Endothelial cell of umbilical vein (primary cell): ENCODE results near the gene MYO19. TPM values are rescaled to one million over a fixed set of nuclear protein-coding genes. Genes with fewer than 3 reads are reported as not detected.

ENCODE experiments used
- BruUV-seq: library from RNA; stranded (reverse); fragments of 400-500 nt; replicated peaks from 2 replicates; lab custom pipeline; 2021; lab: Mats Ljungman, UMichigan
- CTCF ChIA-PET: fragments of 300-600, 350-600 bp; sonication (Branson Sonifier 250); formaldehyde crosslinking; loops from one replicate; lab custom pipeline; 2021; ENCODE audit warnings: antibody characterized with exemption, inconsistent platforms; lab: Charles Lee
- POLR2A ChIA-PET: fragments of 300-600, 350-600 bp; sonication (Branson Sonifier 250); formaldehyde crosslinking; loops from one replicate; lab custom pipeline; 2021; ENCODE audit warnings: antibody characterized with exemption, inconsistent platforms; lab: Charles Lee
- DNase-seq: peaks from one replicate; pipeline ENCODE4 v3.0.0-alpha.2; 2011; ENCODE audit warnings: low read depth, low spot score
- FAIRE-seq: peaks from 2 replicates; lab custom pipeline; 2011; peaks lifted over from hg19 to GRCh38; lab: Jason Lieb, UNC
- H2AFZ ChIP-seq: 2 replicates; pipeline ENCODE4 v1.6.0; 2012; ENCODE audit warnings: low read depth, low read length, control low read depth, inconsistent platforms
- H3K27ac ChIP-seq: 2 replicates; pipeline ENCODE4 v1.5.1; 2011; ENCODE audit warnings: low read depth, mild to moderate bottlenecking, control low read depth, low read length, moderate library complexity; ENCODE audit not compliant: insufficient read depth
- H3K27me3 ChIP-seq, 2 experiments: 2 replicates each; pipeline versions ENCODE4 v1.6.0 to v1.6.1; 2011; ENCODE audit warnings: low read length in 2 of 2, mixed read lengths in 1 of 2; ENCODE audit not compliant: control insufficient read depth in 2 of 2, insufficient read depth in 2 of 2
- H3K36me3 ChIP-seq, 2 experiments: 2 replicates in 1 of 2; 3 replicates in 1 of 2; pipeline ENCODE4 v1.5.1; 2011; ENCODE audit warnings: low read length in 2 of 2, mild to moderate bottlenecking in 1 of 2, moderate library complexity in 1 of 2; ENCODE audit not compliant: control insufficient read depth in 2 of 2, insufficient read depth in 2 of 2; ENCODE audit errors: extremely low read depth in 1 of 2
- H3K4me1 ChIP-seq: 3 replicates; pipeline ENCODE4 v1.5.1; 2011; ENCODE audit warnings: mild to moderate bottlenecking, low read length; ENCODE audit not compliant: control insufficient read depth, insufficient read depth; ENCODE audit errors: extremely low read depth
- H3K4me2 ChIP-seq: 2 replicates; pipeline ENCODE4 v1.6.1; 2011; ENCODE audit warnings: low read length, control low read depth, mixed read lengths; ENCODE audit not compliant: insufficient read depth
- H3K4me3 ChIP-seq, 3 experiments: fragments of 200-600 bp in 1 of 3; sonication (generic), shearing (Covaris generic) in 1 of 3; replicated peaks in 1 of 3; 2 replicates each; pipeline ENCODE4 v1.5.1; 2011 to 2016; ENCODE audit warnings: control low read depth in 3 of 3, low read length in 3 of 3, mild to moderate bottlenecking in 2 of 3, inconsistent platforms in 1 of 3, low read depth in 1 of 3, moderate library complexity in 1 of 3; ENCODE audit not compliant: insufficient read depth in 1 of 3
- H3K79me2 ChIP-seq: 2 replicates; pipeline ENCODE4 v1.6.0; 2012; ENCODE audit warnings: low read length, inconsistent platforms; ENCODE audit not compliant: control insufficient read depth, insufficient read depth
- H3K9ac ChIP-seq: replicated peaks from 2 replicates; pipeline ENCODE3; 2011; ENCODE audit warnings: low read length, control low read depth; ENCODE audit not compliant: insufficient read depth; ENCODE audit errors: extremely low read depth
- H3K9me1 ChIP-seq: replicated peaks from 3 replicates; pipeline ENCODE4 v1.6.0; 2011; ENCODE audit warnings: mild to moderate bottlenecking, low read length; ENCODE audit not compliant: control insufficient read depth, insufficient read depth; ENCODE audit errors: extremely low read depth
- H3K9me3 ChIP-seq: replicated peaks from 2 replicates; pipeline ENCODE4 v1.5.1; 2012; ENCODE audit warnings: low read length, inconsistent platforms; ENCODE audit not compliant: control insufficient read depth, insufficient read depth
- H4K20me1 ChIP-seq: replicated peaks from 2 replicates; pipeline ENCODE3; 2011; ENCODE audit warnings: mild to moderate bottlenecking, low read length; ENCODE audit not compliant: control insufficient read depth, insufficient read depth; ENCODE audit errors: extremely low read depth
- CTCF ChIP-seq, 2 donors: IDR thresholded peaks; 1 replicate in 1 of 2; 2 replicates in 1 of 2; pipeline ENCODE4 v1.5.1; 2011; ENCODE audit warnings: low read length in 2 of 2, mild to moderate bottlenecking in 2 of 2, moderate library complexity in 2 of 2, control low read depth in 1 of 2, inconsistent platforms in 1 of 2, low read depth in 1 of 2; ENCODE audit not compliant: insufficient read depth in 1 of 2; ENCODE audit errors: extremely low read depth in 1 of 2
- EZH2 ChIP-seq: IDR thresholded peaks from 2 replicates; pipeline ENCODE4 v1.6.1; 2012; ENCODE audit warnings: borderline replicate concordance, low read depth, mild to moderate bottlenecking, moderate library complexity, low read length, inconsistent platforms; ENCODE audit not compliant: severe bottlenecking
- FOS ChIP-seq: IDR thresholded peaks from 2 replicates; pipeline ENCODE4 v1.6.1; 2011; ENCODE audit warnings: mild to moderate bottlenecking, low read length, moderate library complexity, borderline replicate concordance; ENCODE audit not compliant: insufficient read depth
- GATA2 ChIP-seq: IDR thresholded peaks from 2 replicates; pipeline ENCODE4 v1.7.0; 2011; ENCODE audit warnings: low read depth, mild to moderate bottlenecking, moderate library complexity, mixed read lengths, low read length; ENCODE audit not compliant: insufficient read length, insufficient read depth
- JUN ChIP-seq: IDR thresholded peaks from 2 replicates; pipeline ENCODE4 v1.6.1; 2011; ENCODE audit warnings: borderline replicate concordance, low read depth; ENCODE audit not compliant: insufficient read length, insufficient read depth
- MAX ChIP-seq: IDR thresholded peaks from 2 replicates; pipeline ENCODE4 v1.6.1; 2011; ENCODE audit not compliant: insufficient read depth, insufficient read length
- MYC ChIP-seq: IDR thresholded peaks from one replicate; pipeline ENCODE4 v1.6.1; 2011; ENCODE audit warnings: mild to moderate bottlenecking, low read depth, low read length
- POLR2A ChIP-seq: IDR thresholded peaks from 2 replicates; pipeline ENCODE4 v1.6.1; 2012; ENCODE audit warnings: low read depth, mild to moderate bottlenecking, control low read depth, low read length
- POLR2AphosphoS5 ChIP-seq: IDR thresholded peaks from 2 replicates; pipeline ENCODE4 v1.6.1; 2012; ENCODE audit warnings: low read depth, mild to moderate bottlenecking, control low read depth, low read length, moderate library complexity; ENCODE audit not compliant: insufficient read depth
- dilution Hi-C: fragments of 300-500 bp; cut with MboI; formaldehyde crosslinking; loops from one replicate; pipeline ENCODE4 v1.15.0; 2019; ENCODE audit warnings: low sequenced_read_pairs; ENCODE audit not compliant: extremely low pct_ligation_motif_present
- intact Hi-C: fragments of 100-400 bp; cut with micrococcal nuclease; formaldehyde crosslinking; loops from one replicate; pipeline ENCODE4 v1.10.0; 2022
- polyA plus RNA-seq, 4 experiments: library from polyadenylated mRNA; depleted of rRNA in 3 of 4; stranded (reverse) in 3 of 4; unstranded in 1 of 4; fragments of >200 nt; gene quantifications; 2 replicates each; pipeline versions ENCODE4 v1.2.1 to v1.2.3, GENCODE V29; 2011 to 2012; ENCODE audit warnings: missing spikeins in 1 of 4
- total RNA-seq: library from RNA; stranded (reverse); gene quantifications from 2 replicates; pipeline ENCODE4 v1.2.3, GENCODE V29; 2021

MYO19 gene
- total and polyA plus RNA-seq, 2 donors (not counting 3 experiments of a cell fraction or from before 2014, with no cell fraction given), result 75.4 to 95.7 TPM

DNA sequence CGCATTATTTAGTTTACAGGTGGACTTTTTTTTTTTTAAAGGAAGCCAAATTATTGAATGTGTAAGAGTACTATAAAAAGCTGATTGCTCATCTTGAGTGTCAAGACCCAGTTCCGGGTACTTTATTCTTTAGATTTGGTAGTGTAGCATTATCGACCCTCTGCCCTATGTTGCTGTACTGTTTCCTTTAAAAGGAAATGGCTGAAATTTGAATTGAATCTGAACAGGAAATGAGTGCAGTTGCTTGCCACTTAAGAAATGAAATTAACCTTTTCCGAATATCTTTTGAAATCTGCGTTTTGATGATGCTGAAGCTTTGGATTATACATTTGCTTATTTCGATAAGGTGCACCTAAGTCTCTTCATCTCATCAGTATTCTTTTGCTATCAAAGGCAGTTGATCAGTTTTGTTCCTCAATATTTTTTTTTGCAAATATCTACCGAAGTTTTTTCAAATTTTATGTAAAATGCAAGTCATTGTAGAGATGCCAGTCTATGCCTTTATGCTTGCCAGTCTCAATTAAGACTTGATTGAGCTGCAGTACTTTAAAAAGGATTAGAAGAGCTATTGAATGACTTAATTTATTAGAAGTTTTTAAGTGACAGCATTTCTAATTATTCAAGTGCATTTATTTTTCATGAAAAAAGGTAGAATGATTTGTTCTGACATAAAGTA is 11.9 kb upstream of the MYO19 start:
- peak overlapping the region; percentile 75 for H3K9ac ChIP-seq
- H3K9me3 ChIP-seq, result no peaks in the 10 kb centered on the region
- ChIA-PET CTCF (interaction anchor here (4.2 kb wide), 1 partner anchor 11 kb away, joined by 31 read pairs; the partner anchor contains the start of genes MYO19 and PIGW), POLR2A (no interaction called here)
- peak overlapping the region; percentile 11 to 99 (median 78) for H3K4me3 ChIP-seq
- no peaks in the 10 kb centered on the region for H3K9me1 ChIP-seq
- intact Hi-C loops (loop anchor here (5.0 kb wide), 1 partner anchor 811 kb away; no protein-coding TSS in a partner anchor), dilution Hi-C loops (no loop called here)
- peaks cover 20% of the 10 kb centered on the region for H3K4me1 ChIP-seq
- TF ChIP-seq EZH2, result no peak
- TF ChIP-seq FOS, result peak; percentile 47
- TF ChIP-seq POLR2AphosphoS5, result no peak
- no peak for TF ChIP-seq MAX
- peak; percentile 47 for TF ChIP-seq JUN
- TF ChIP-seq GATA2, result no peak
- no peak for TF ChIP-seq MYC
- no peak for TF ChIP-seq CTCF (IDR thresholded peaks at IDR 0.05; ENCODE audit: extremely low read depth in 1 of 2, insufficient read depth in 1 of 2, low read depth in 1 of 2, low read length in 2 of 2)
- TF ChIP-seq POLR2A, result no peak
- BruUV-seq, result no TSS peak
- H3K4me2 ChIP-seq, result peak overlapping the region; percentile 81
- H3K27ac ChIP-seq, result peak overlapping the region; percentile 59
- peaks cover 12% of the 10 kb centered on the region for H4K20me1 ChIP-seq
- H3K27me3 ChIP-seq, result no peaks in the 10 kb centered on the region
- no peaks in the 10 kb centered on the region for H3K36me3 ChIP-seq
- no peak for FAIRE-seq
- peaks cover 64% of the 10 kb centered on the region for H3K79me2 ChIP-seq
- DNase-seq, result peak; percentile 67
- H2AFZ ChIP-seq, result no peak overlapping the region
